ENCODE data around the gene S100A9.
"Not testable (repeated sequence)": the region's sequence is repeated elsewhere in the genome, so short reads cannot be mapped to it uniquely, and the experiment has no call there.

S100A9 gene

DNA sequence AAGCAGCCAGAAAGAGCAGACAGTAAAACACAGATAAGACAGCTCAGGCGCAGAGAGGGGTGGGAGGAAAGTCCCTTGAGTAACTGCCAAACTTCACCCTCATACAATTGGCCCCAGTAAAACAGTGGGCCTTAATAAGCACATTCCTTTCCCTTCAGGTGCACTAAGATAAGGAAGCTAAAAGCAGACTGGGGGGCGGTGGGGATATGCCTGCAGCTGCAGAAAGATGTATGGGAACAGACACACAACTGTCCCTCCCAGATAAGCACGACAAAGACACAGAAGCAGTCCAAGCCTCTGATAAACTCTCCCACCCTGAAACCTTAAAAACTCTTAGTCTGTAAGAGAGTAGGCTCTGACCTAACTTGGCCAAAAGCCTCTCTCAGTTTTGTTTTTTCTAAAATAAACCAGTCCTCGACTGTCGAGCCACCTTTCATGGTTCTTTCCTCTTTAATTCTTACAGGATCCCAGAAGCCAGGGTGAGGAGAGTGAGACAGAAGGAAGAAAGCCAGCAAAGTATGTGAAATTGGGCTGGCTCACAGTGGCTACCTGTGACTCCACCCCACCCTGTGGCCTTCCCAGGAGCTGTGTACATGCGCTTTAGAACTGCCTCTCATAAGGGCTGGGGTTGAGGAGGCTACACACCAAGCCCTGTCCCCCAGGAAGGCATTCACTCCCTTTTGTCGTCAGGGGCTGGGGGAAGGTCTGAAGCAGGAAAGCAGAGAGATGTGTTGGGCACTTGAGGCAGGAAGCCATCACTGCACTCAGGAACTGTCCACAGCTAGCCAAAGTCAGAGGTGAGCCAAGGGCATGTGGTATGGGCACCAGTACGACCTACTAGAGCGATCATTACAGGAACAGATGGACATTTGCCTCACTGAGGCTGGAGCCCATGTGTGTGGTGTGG, 13.6 kb upstream of the S100A9 start:
- H3K27ac ChIP-seq (ENCODE audit: low read depth, low read length), result no peak overlapping the region
- H3K36me3 ChIP-seq (ENCODE audit: control insufficient read depth in 1 of 2, insufficient read depth in 2 of 2, low read length in 2 of 2), result no peaks in the 10 kb centered on the region
- peaks cover 0 to 3% of the 10 kb centered on the region in 2 donors for H3K27me3 ChIP-seq (ENCODE audit: control insufficient read depth in 1 of 2, insufficient read depth in 2 of 2, low read length in 2 of 2)
- no peak overlapping the region for H3K9ac ChIP-seq (ENCODE audit: low read depth in 1 of 2, low read length in 2 of 2)
- no peak overlapping the region for H3K4me3 ChIP-seq (ENCODE audit: low read depth in 1 of 2, low read length in 2 of 2)
- peaks cover 20 to 23% of the 10 kb centered on the region in 2 donors for H3K4me1 ChIP-seq (ENCODE audit: control insufficient read depth in 1 of 2, insufficient read depth in 2 of 2, low read length in 2 of 2)
- H3K9me3 ChIP-seq (ENCODE audit: control insufficient read depth in 1 of 2, low read length in 2 of 2), result no peaks in the 10 kb centered on the region

DNA sequence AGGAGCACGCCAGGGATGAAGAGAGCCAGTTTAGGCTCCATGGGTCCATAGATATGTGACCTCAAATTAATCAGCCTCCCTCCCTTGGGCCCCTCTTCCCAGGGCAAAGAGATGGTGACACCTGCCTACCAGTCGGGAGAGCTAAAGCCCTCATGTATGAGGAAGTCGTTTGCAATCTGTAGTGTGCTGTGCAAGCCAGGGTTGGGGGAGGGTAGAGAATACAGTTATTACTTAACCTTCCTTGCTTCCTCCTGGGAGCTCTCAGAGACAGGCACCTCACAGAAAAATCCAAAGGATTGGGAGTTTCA, 13.0 kb upstream of the S100A9 start:
- Histone ChIP-seq H3K27ac (ENCODE audit: low read depth, low read length) (no peak overlapping the region), H3K36me3 (ENCODE audit: control insufficient read depth in 1 of 2, insufficient read depth in 2 of 2, low read length in 2 of 2) (no peaks in the 10 kb centered on the region), H3K27me3 (ENCODE audit: control insufficient read depth in 1 of 2, insufficient read depth in 2 of 2, low read length in 2 of 2) (peaks cover 0 to 6% of the 10 kb centered on the region in 2 donors), H3K9ac (ENCODE audit: low read depth in 1 of 2, low read length in 2 of 2) (no peak overlapping the region), H3K4me1 (ENCODE audit: control insufficient read depth in 1 of 2, insufficient read depth in 2 of 2, low read length in 2 of 2) (peaks cover 20 to 23% of the 10 kb centered on the region in 2 donors), H3K4me3 (ENCODE audit: low read depth in 1 of 2, low read length in 2 of 2) (no peak overlapping the region), H3K9me3 (ENCODE audit: control insufficient read depth in 1 of 2, low read length in 2 of 2) (no peaks in the 10 kb centered on the region)

DNA sequence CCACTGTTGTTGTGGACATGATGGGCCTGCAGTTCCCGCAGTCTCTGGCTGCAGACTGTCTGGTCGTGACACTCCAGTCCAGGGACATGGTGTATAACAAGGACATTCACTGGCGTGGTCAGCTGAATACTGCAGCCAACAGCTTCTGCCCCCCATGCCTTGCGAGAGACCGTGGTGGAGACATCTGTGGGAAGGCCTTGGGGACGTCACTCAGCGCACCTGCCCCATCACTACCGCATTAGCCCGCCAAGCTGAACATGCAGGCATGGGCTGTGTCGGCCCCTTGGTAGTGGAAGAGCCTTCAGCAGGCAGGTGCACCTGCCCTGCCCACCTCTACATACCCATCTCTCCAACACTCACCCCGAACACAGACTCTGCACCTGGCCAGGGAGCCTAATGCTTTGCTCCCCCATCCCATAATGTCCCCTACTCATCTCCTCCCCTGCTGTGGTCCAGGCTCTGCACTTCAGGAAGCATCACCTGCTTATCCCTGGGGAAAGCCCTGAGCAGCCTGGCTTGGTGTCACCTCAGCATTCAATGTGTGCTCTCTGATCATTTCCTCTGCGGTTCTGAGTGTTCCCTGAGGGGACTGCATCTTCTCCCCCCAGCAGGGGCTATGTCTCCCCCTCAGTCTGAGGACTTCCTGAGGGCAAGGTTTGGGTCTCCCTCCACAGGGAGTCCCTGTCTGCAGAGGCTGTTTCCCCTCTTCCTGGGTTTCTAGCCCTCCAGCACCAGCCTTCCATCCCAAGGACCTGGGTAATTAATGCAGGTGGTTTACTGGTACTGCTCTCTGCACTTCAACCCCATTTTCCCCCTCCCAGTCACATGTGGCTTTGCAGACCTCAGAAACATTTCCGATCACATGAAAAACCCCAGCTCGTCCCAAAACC, 12.2 kb upstream of the S100A9 start:
- Histone ChIP-seq H3K27me3 (ENCODE audit: control insufficient read depth in 1 of 2, insufficient read depth in 2 of 2, low read length in 2 of 2) (peaks cover 0 to 6% of the 10 kb centered on the region in 2 donors), H3K9ac (ENCODE audit: low read depth in 1 of 2, low read length in 2 of 2) (no peak overlapping the region), H3K36me3 (ENCODE audit: control insufficient read depth in 1 of 2, insufficient read depth in 2 of 2, low read length in 2 of 2) (no peaks in the 10 kb centered on the region), H3K9me3 (ENCODE audit: control insufficient read depth in 1 of 2, low read length in 2 of 2) (no peaks in the 10 kb centered on the region), H3K27ac (ENCODE audit: low read depth, low read length) (no peak overlapping the region), H3K4me1 (ENCODE audit: control insufficient read depth in 1 of 2, insufficient read depth in 2 of 2, low read length in 2 of 2) (peaks cover 20 to 23% of the 10 kb centered on the region in 2 donors), H3K4me3 (ENCODE audit: low read depth in 1 of 2, low read length in 2 of 2) (no peak overlapping the region)

DNA sequence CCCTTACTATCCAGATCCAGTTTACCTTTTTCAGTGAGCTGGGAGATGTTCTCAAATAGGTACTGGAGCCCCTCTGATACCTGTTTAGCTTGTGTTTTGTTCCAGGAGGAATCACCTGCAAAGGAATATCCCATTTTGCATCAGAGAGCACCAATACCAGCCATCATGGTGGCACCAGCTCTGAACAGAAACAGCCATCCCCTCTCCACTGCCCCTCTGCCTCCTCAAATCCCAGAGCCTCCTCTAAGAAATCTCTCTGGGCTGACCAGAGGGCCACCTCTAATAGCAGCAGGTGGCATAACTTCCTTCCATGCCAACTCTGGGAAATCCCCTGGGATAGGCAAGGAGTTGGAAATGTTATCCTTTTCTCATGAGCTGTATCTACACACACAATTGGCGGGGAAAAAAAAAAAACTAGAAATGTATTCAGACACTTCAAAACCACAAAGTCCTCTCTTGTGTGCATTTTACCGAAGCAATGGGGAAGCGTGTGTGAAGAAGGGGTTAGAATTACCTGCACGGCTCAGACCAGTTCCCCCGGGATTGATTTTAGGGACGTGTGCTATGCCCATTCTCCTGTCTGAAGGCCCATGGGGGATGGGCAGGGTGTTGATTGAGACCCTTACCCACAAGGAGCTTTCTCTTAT, 11.5 kb upstream of the S100A9 start:
- no peaks in the 10 kb centered on the region for H3K36me3 ChIP-seq (ENCODE audit: control insufficient read depth in 1 of 2, insufficient read depth in 2 of 2, low read length in 2 of 2)
- peaks cover 20 to 23% of the 10 kb centered on the region in 2 donors for H3K4me1 ChIP-seq (ENCODE audit: control insufficient read depth in 1 of 2, insufficient read depth in 2 of 2, low read length in 2 of 2)
- peaks cover 0 to 6% of the 10 kb centered on the region in 2 donors for H3K27me3 ChIP-seq (ENCODE audit: control insufficient read depth in 1 of 2, insufficient read depth in 2 of 2, low read length in 2 of 2)

DNA sequence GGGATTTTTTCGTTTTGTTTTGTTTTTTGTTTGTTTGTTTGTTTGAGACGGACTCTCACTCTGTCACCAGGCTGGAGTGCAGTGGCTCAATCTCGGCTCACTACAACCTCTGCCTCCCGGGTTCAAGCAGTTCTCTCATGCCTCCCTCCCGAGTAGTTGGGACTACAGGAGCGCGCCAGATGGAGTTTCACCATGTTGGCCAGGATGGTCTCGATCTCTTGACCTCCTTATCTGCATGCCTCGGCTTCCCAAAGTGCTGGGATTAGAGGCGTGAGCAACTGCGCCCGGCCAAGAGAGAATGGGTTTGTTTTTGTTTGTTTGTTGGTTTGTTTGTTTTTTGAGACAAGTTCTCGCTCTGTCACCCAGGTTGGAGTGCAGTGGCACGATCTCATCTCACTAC, 10.6 kb upstream of the S100A9 start:
- H3K27ac ChIP-seq (ENCODE audit: low read depth, low read length); H3K4me3 ChIP-seq (ENCODE audit: low read depth in 1 of 2, low read length in 2 of 2): not testable (repeated sequence)

More for the DNA sequence above, 11.5 kb upstream of the S100A9 start:
- Histone ChIP-seq H3K27ac (ENCODE audit: low read depth, low read length) (no peak overlapping the region), H3K9me3 (ENCODE audit: control insufficient read depth in 1 of 2, low read length in 2 of 2) (no peaks in the 10 kb centered on the region), H3K9ac (ENCODE audit: low read depth in 1 of 2, low read length in 2 of 2) (no peak overlapping the region), H3K4me3 (ENCODE audit: low read depth in 1 of 2, low read length in 2 of 2) (no peak overlapping the region)

DNA sequence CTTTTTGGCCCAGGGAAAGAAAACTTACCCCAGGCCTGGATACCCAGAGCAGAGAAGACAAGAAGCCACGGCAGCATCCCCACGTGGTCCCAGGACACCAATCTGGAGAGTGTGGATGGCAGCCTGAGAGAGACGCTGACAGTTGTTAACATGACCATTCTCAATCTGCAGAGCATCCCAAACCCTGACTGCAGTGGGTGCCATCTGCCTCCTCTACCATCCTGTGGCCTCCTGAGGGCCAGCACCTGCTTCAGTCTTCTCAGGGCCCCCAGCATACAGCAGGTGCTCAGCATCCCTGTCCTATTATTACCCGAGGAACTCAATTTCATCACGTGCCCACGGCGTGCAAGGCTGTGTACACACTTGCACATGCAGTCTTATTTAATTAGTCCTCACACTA, 9.8 kb upstream of the S100A9 start:
- Histone ChIP-seq H3K27ac (ENCODE audit: low read depth, low read length) (no peak overlapping the region), H3K9ac (ENCODE audit: low read depth in 1 of 2, low read length in 2 of 2) (no peak overlapping the region), H3K4me3 (ENCODE audit: low read depth in 1 of 2, low read length in 2 of 2) (no peak overlapping the region), H3K36me3 (ENCODE audit: control insufficient read depth in 1 of 2, insufficient read depth in 2 of 2, low read length in 2 of 2) (no peaks in the 10 kb centered on the region), H3K9me3 (ENCODE audit: control insufficient read depth in 1 of 2, low read length in 2 of 2) (no peaks in the 10 kb centered on the region), H3K4me1 (ENCODE audit: control insufficient read depth in 1 of 2, insufficient read depth in 2 of 2, low read length in 2 of 2) (peaks cover 20 to 22% of the 10 kb centered on the region in 2 donors), H3K27me3 (ENCODE audit: control insufficient read depth in 1 of 2, insufficient read depth in 2 of 2, low read length in 2 of 2) (peaks cover 0 to 6% of the 10 kb centered on the region in 2 donors)

More for the DNA sequence above, 10.6 kb upstream of the S100A9 start:
- not testable (repeated sequence) for H3K27me3 ChIP-seq (ENCODE audit: control insufficient read depth in 1 of 2, insufficient read depth in 2 of 2, low read length in 2 of 2); H3K9ac ChIP-seq (ENCODE audit: low read depth in 1 of 2, low read length in 2 of 2); H3K36me3 ChIP-seq (ENCODE audit: control insufficient read depth in 1 of 2, insufficient read depth in 2 of 2, low read length in 2 of 2); H3K9me3 ChIP-seq (ENCODE audit: control insufficient read depth in 1 of 2, low read length in 2 of 2)
- peaks cover 20 to 23% of the 10 kb centered on the region in 2 donors for H3K4me1 ChIP-seq (ENCODE audit: control insufficient read depth in 1 of 2, insufficient read depth in 2 of 2, low read length in 2 of 2)

DNA sequence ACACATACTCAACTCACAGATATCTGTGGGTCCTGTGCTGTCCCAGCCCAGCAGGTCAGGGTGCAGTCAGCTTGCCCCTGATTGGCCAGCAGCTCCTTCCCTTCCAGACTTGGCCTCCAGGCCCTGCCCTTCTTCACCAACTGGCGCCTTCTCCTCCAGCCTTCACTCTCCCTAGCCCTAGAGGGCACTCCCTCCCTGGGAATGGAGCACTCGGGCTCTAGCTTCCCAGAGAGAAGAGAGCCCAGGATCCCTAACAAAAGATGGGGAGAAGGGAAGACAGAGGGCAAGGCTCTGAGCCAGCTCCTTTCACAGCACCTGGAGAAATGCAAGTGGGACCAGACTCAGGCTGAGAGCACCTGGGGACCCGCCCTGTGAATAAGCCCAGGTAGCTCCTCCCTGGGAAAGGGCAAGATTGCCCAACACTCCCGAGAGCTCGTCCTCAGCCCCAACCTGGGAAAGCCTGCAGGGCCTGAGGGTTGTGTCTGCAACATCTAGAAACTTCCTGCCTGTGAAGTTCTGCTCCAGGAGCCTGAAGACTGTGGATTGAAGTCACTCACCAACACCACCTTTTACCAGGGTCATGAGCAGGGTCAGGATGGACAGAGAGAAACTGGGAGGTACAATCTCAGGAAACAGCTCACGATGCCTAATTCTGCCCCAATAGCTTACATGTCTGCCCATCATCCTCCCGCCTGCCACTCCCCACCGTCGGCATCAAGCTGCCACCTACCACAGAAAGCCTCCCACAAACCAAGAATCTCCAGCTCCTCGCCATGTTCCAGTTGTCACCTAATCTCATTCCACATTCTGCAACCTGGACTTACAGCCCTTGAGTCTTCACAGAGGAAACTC, 8.9 kb upstream of the S100A9 start, which contains the start of gene PGLYRP4:
Gene PGLYRP4, minus strand, starts transcription at position 331 of the 852 bp plus-strand sequence. CDS start 909 bp downstream, outside the sequence.
- H3K27ac ChIP-seq (ENCODE audit: low read depth, low read length), result no peak within 1 kb of the TSS
- no peak within 1 kb of the TSS for H3K4me3 ChIP-seq (ENCODE audit: low read depth in 1 of 2, low read length in 2 of 2)
- peaks cover 15 to 20% of the 10 kb centered on the region in 2 donors for H3K4me1 ChIP-seq (ENCODE audit: control insufficient read depth in 1 of 2, insufficient read depth in 2 of 2, low read length in 2 of 2)
- peaks cover 0 to 6% of the 10 kb centered on the region in 2 donors for H3K27me3 ChIP-seq (ENCODE audit: control insufficient read depth in 1 of 2, insufficient read depth in 2 of 2, low read length in 2 of 2)
- H3K9ac ChIP-seq (ENCODE audit: low read depth in 1 of 2, low read length in 2 of 2), result no peak within 1 kb of the TSS
- no peaks in the 10 kb centered on the region for H3K9me3 ChIP-seq (ENCODE audit: control insufficient read depth in 1 of 2, low read length in 2 of 2)
- no peaks in the 10 kb centered on the region for H3K36me3 ChIP-seq (ENCODE audit: control insufficient read depth in 1 of 2, insufficient read depth in 2 of 2, low read length in 2 of 2)

DNA sequence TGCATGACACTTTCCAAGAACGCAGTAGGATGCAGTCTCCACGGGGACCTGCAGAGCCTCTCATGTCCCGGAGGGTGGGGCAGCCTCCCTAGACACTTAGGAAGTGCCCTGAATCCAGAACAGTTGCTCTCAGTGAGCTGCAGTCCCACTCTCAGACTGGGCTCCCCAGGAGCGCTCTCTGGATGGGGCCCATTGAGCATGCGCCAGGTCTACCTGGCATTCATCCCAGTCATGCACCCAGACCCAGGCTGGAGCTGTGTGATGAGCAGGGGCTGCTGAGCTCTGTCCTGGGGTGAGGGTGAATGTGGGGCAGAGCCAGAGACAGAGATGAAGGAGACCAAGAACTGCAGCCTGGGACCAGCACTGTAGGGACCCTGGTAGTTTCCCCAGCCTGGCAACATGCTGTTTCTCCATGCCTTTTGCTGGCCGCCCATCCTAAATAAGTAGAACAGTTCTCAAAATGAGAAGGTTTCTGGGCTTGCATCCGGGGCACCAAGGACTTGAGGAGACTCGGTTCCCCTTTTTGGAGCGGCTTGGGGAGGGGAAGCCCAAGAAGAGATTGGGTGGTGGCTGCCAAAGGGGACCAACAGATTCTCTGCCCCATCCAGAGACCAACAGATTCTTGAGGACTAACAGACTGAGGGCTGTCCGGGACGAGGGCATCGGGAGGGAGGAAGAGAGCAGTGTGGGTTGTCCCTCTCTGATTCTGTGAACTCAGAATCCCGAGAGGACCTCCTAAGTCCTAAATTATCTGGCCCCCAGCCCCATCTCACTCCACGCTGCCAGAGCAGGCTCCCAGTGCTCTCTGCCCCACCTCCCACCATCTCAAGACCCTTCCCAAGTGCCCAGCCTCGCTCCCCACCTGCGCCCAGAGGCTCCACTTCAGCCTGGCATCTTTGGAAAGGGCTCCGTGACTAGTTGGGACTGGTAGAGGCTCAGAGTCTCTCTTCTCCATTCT, 8.0 kb upstream of the S100A9 start:
- peaks cover 0 to 3% of the 10 kb centered on the region in 2 donors for H3K27me3 ChIP-seq (ENCODE audit: control insufficient read depth in 1 of 2, insufficient read depth in 2 of 2, low read length in 2 of 2)
- H3K4me1 ChIP-seq (ENCODE audit: control insufficient read depth in 1 of 2, insufficient read depth in 2 of 2, low read length in 2 of 2), result peaks cover 10 to 14% of the 10 kb centered on the region in 2 donors
- H3K9me3 ChIP-seq (ENCODE audit: control insufficient read depth in 1 of 2, low read length in 2 of 2), result no peaks in the 10 kb centered on the region
- H3K4me3 ChIP-seq (ENCODE audit: low read depth in 1 of 2, low read length in 2 of 2), result no peak overlapping the region
- no peak overlapping the region for H3K27ac ChIP-seq (ENCODE audit: low read depth, low read length)
- no peaks in the 10 kb centered on the region for H3K36me3 ChIP-seq (ENCODE audit: control insufficient read depth in 1 of 2, insufficient read depth in 2 of 2, low read length in 2 of 2)
- no peak overlapping the region for H3K9ac ChIP-seq (ENCODE audit: low read depth in 1 of 2, low read length in 2 of 2)

All from duodenal mucosa (tissue), 2 donors.